Stimulated activated CD8-positive, alpha-beta memory T cell treated with anti-CD3 and anti-CD28 coated beads, Interleukin-4, amount 100 ng/mL, for 48 hours (primary cell): ENCODE results near the gene CDC5L.

Experiments used
- DNase-seq: peaks from one replicate; pipeline ENCODE4 v3.0.0-alpha.2; 2020

The CDC5L gene

DNA sequence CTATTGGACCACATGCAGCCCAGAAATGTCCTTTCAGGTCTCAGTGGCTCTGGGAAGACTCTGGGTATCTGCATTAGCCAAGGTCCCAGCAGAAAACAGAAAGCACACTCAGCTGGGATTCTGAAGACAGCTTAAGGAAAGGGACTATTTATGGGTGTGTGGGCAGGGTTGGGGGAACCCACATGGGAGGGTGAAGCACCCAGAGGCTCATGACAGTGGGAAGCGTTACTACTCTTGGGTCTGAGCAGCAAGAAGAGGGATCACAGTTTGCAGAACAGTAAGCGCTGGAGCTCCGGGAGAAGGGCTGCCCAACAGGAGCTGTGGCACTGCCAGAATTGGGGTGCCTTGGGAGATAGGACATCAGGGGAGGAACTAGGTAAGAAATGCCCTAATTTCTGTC lies 12.4 kb upstream of the CDC5L start:
- DNase-seq, result no peak

- DNase-seq, result no peak
Observed at GRCh38 chr6:44377484-44377883, 10.0 kb upstream of the CDC5L start.

GRCh38 chr6:44377971-44378370 lies 9.5 kb upstream of the CDC5L start:
- no peak for DNase-seq

- no peak for DNase-seq
Observed at GRCh38 chr6:44381739-44382138, 5.8 kb upstream of the CDC5L start.

GRCh38 chr6:44386364-44386928 lies 1.1 kb upstream of the CDC5L start:
- no peak for DNase-seq

DNA sequence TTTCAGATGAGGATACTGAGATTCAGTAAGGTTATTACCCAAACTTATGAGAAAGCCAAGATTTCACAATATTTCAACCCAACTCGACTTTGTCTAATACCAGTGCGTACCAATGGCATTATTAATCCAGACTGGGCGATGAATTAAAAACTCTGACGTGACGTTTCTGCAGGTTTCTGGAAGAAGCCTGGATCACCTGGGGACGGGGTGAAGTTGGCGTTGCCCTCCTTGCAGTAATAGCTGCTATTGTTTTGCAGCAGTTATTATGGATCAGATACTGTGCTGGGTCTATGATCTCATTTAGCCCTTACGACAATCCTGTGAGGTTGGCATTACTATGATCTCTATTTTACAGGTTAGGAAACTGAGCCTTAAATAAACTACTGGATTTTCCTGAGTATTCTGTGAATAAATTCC lies 569 bp upstream of the CDC5L start:
- no peak for DNase-seq

DNA sequence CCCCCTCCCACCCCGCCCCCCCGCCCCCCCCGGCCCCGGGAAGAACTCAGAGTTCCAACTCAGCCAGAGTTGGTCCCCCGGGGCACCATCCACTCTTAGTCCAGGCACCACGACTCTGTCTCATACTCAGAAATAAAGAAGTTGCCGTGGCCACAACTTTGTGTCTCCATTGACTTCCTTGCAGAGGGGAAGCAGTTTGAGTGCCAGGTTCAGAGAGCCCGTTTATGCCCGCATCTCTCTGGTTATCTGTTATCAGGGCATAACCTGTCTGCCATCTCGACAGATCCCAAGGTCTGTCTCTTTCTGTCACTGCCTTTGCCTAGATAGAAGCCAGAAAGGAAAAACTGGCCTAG lies 605 bp downstream of the CDC5L start:
- DNase-seq, result peak; percentile 33

DNA sequence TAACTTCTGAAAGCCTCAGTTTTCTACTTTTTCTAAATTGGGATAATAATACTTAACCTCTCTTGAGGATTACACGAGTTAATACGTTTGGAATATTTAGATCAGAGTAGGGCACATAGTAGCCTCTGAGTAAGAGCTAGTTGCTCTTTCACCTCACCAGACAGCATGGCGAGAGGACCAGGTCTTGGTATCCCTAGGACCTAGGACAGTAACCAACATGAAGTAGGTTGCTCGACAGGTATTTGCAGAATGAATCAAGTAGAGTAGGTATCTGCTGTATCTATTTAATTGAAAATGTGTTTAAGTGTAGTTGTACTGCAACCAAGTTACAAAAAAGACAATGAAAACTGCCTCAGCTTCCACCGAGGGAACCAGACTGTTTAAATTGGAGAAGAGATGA lies 1.4 kb downstream of the CDC5L start:
- no peak for DNase-seq

DNA sequence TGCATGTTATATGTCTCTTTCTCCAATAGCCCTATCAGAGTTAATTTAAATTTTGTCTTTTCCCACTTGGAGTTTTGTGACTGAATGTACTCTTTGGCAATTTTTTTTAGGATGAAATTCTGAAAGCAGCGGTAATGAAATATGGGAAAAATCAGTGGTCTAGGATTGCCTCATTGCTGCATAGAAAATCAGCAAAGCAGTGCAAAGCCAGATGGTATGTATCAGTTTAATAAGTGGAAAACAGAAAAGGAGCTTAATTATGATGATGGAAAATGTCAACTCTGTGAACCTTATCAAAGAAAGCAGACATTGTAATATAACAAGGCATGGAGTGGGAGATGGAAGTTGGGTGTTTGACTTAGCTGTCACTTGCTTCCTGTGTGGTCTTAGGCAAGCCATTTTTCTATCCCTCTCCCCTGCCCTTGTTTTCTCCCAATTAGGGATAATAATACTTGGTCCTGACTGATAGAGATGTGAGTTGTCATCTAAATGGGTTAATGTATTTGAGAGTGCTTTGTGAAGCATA lies 2.7 kb downstream of the CDC5L start:
- DNase-seq, result no peak

- DNase-seq, result no peak
Observed at GRCh38 chr6:44395501-44395900, 8.0 kb downstream of the CDC5L start.

- no peak for DNase-seq
Observed at GRCh38 chr6:44396968-44397367, 9.5 kb downstream of the CDC5L start.

GRCh38 chr6:44397424-44398164 lies 10.1 kb downstream of the CDC5L start:
- DNase-seq, result no peak

DNA sequence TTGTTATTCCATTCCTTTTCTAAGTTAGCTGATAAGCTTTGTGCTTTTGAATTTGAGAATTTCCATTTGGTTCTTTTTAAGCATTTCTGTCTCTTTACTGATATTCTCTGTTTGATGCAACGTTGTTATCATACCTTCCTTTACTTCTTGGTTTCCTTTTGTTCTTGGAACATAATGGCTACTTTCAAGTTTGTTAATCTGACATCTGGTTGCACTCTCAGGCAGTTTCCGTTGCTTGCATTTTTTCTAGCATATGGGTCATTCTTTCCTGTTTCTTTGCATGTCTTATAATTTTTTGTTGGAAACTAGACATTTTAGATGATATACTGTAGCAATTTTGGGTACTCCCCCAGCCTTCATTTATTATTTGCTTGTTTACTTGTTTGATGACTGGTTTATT lies 12.5 kb downstream of the CDC5L start:
- DNase-seq, result no peak

GRCh38 chr6:44400572-44400971 lies 13.1 kb downstream of the CDC5L start:
- no peak for DNase-seq

- DNase-seq, result no peak
Observed at GRCh38 chr6:44401138-44401537, 13.6 kb downstream of the CDC5L start.

GRCh38 chr6:44404022-44404714 lies 16.7 kb downstream of the CDC5L start:
- no peak for DNase-seq

- DNase-seq, result no peak
Observed at GRCh38 chr6:44404715-44405099, 17.2 kb downstream of the CDC5L start.

DNA sequence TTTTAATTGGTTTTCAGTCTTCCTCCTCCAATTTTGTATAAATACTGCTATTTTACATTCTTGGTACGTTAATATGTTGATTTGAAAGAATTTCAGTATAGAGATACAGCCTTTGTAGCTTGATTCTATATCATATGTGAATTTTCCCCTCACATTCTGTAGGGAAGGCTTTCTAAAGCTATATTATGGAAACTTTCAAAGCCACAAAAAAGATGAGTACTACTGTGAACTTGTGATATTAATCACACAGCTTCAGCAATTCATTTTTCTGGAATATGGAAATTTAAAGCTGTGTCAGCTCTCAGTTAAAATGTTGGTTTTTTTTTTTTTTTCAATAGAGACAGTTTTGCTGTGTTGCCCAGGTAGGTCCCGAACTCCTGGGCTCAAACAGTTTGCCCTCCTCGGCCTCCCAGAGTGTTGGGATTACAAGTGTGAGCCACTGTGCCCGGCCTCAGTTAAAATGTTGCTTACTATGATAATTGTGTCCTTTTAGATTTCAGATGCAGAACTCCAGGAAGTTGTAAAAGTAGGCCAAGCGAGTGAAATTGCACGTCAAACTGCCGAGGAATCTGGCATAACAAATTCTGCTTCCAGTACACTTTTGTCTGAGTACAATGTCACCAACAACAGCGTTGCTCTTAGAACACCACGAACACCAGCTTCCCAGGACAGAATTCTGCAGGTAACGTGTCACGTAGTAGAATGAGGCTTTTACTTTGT lies 20.6 kb downstream of the CDC5L start:
- DNase-seq, result no peak

- no peak for DNase-seq
Observed at GRCh38 chr6:44409207-44409794, 21.8 kb downstream of the CDC5L start.

GRCh38 chr6:44410363-44410762 lies 22.9 kb downstream of the CDC5L start:
- no peak for DNase-seq

GRCh38 chr6:44411141-44411540 lies 23.6 kb downstream of the CDC5L start:
- no peak for DNase-seq

- DNase-seq, result no peak
Observed at GRCh38 chr6:44415449-44415848, 27.9 kb downstream of the CDC5L start.

GRCh38 chr6:44415873-44416502 lies 28.5 kb downstream of the CDC5L start:
- DNase-seq, result no peak
